DND-41 (cell line): ENCODE data around the gene ST6GAL2.

Experiments
- CTCF ChIP-seq: IDR thresholded peaks from 2 replicates; pipeline ENCODE4 v1.5.1; 2012; ENCODE audit warnings: borderline replicate concordance, low read length, moderate library complexity, mild to moderate bottlenecking; ENCODE audit not compliant: poor library complexity, severe bottlenecking; ENCODE audit errors: extremely low read depth
- EZH2 ChIP-seq: IDR thresholded peaks from 3 replicates; pipeline ENCODE4 v1.6.1; 2012; ENCODE audit warnings: borderline replicate concordance, low read depth, mild to moderate bottlenecking, moderate library complexity, low read length, inconsistent platforms; ENCODE audit not compliant: severe bottlenecking

DNA sequence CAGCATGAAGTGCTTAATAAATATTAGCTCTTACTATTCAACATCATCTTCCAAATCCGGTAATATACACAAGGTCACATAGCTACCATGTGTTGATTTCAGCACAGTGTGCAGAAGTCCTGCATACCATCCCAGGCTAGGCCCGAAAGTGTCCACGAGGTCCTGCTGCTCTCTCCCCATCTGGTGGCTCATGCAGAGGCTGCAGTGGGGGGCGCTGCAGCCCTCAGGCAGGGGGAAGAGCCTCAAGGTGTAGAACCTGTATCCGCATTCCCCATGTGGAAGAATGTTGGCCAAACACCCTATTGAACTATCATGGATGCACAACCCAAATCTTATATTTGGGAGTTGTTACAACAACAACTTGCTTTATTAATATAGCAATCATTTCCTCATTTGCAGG lies 88.5 kb downstream of the ST6GAL2 start:
- TF ChIP-seq CTCF (no peak), EZH2 (no peak)
